GM12878 (cell line): Measurements from ENCODE around the gene L1TD1. TPM values are rescaled to one million over a fixed set of nuclear protein-coding genes. Genes with fewer than 3 reads are reported as not detected.

Experiments
- ATAC-seq: fragments of 200-7000 bp; cut with Tn5 transposase; 3 replicates; pipeline ENCODE4 v1.9.1; 2020; ENCODE audit warnings: mild to moderate bottlenecking, moderate library complexity
- BruUV-seq: library from RNA; stranded (reverse); fragments of 400-500 nt; replicated peaks from 2 replicates; lab custom pipeline; 2021; lab: Mats Ljungman, UMichigan
- CTCF ChIA-PET: fragments of 300-600 bp; sonication (Branson Sonifier 250); formaldehyde crosslinking; extraction: SDS; loops from one replicate; lab custom pipeline; 2021; ENCODE audit warnings: inconsistent platforms; lab: Yijun Ruan, JAX
- POLR2A ChIA-PET: fragments of 350-600 bp; formaldehyde crosslinking; extraction: SDS; loops from one replicate; lab custom pipeline; 2021; ENCODE audit warnings: inconsistent platforms; lab: Charles Lee
- RAD21 ChIA-PET: fragments of 300-600 bp; sonication (Branson Sonifier 250); formaldehyde crosslinking; loops from one replicate; lab custom pipeline; 2023; ENCODE audit warnings: antibody characterized with exemption; ENCODE audit not compliant: unreplicated experiment; lab: Charles Lee
- SMC1A ChIA-PET: fragments of 300-600 bp; sonication (Branson Sonifier 250); formaldehyde crosslinking; loops from one replicate; lab custom pipeline; 2023; ENCODE audit not compliant: unreplicated experiment, uncharacterized antibody; lab: Charles Lee
- DNase-seq: peaks from one replicate; pipeline ENCODE4 v3.0.0-alpha.2; 2011; ENCODE audit warnings: low read depth, low spot score
- FAIRE-seq: peaks from 3 replicates; lab custom pipeline; 2011; peaks lifted over from hg19 to GRCh38; lab: Jason Lieb, UNC
- H2AFZ ChIP-seq: 2 replicates; pipeline ENCODE4 v1.6.0; 2011; ENCODE audit warnings: low read depth, low read length, control low read depth; ENCODE audit not compliant: control insufficient read depth
- H3K27ac ChIP-seq: 2 replicates; pipeline ENCODE4 v1.5.1; 2011; ENCODE audit warnings: control low read depth; ENCODE audit not compliant: control insufficient read depth, insufficient read depth
- H3K27me3 ChIP-seq, 2 experiments: replicated peaks in 1 of 2; 2 replicates each; pipeline versions ENCODE4 v1.6.0 to v1.6.1; 2011; ENCODE audit warnings: low read length in 1 of 2; ENCODE audit not compliant: control insufficient read depth in 2 of 2, insufficient read depth in 2 of 2
- H3K36me3 ChIP-seq, 2 experiments: 2 replicates each; pipeline ENCODE4 v1.5.1; 2011; ENCODE audit warnings: low read length in 1 of 2; ENCODE audit not compliant: control insufficient read depth in 2 of 2, insufficient read depth in 2 of 2
- H3K4me1 ChIP-seq: 2 replicates; pipeline ENCODE4 v1.6.1; 2011; ENCODE audit warnings: mild to moderate bottlenecking, low read length, moderate library complexity, mixed read lengths; ENCODE audit not compliant: control insufficient read depth, insufficient read depth
- H3K4me2 ChIP-seq: 2 replicates; pipeline ENCODE4 v1.6.0; 2011; ENCODE audit warnings: control low read depth; ENCODE audit not compliant: control insufficient read depth, insufficient read depth
- H3K4me3 ChIP-seq: fragments of 200-600 bp; sonication (generic); 2 replicates; pipeline ENCODE4 v1.5.1; 2016
- H3K79me2 ChIP-seq: 2 replicates; pipeline ENCODE4 v1.6.0; 2011; ENCODE audit warnings: low read length; ENCODE audit not compliant: control insufficient read depth, insufficient read depth
- H3K9ac ChIP-seq: 2 replicates; pipeline ENCODE4 v1.8.0; 2011; ENCODE audit warnings: low read length, control low read depth, mixed read lengths; ENCODE audit not compliant: control insufficient read depth, insufficient read depth
- H3K9me3 ChIP-seq: replicated peaks from 3 replicates; pipeline ENCODE4 v1.5.1; 2011; ENCODE audit warnings: mild to moderate bottlenecking, low read length; ENCODE audit not compliant: control insufficient read depth, insufficient read depth
- H4K20me1 ChIP-seq: 2 replicates; pipeline ENCODE4 v1.6.0; 2011; ENCODE audit not compliant: control insufficient read depth, insufficient read depth
- CHD4 ChIP-seq: fragments of 200-600 bp; sonication (generic); IDR thresholded peaks from 2 replicates; pipeline ENCODE4 v1.6.1; 2016; ENCODE audit warnings: mild to moderate bottlenecking
- NFIC ChIP-seq: IDR thresholded peaks from 2 replicates; pipeline ENCODE4 v1.6.1; 2012; ENCODE audit warnings: low read depth, mild to moderate bottlenecking, inconsistent platforms, low read length, moderate library complexity
- RELA ChIP-seq: fragments of 450-650 bp; IDR thresholded peaks from 2 replicates; pipeline ENCODE4 v1.8.0; 2014; ENCODE audit warnings: borderline replicate concordance; ENCODE audit not compliant: partially characterized antibody
- SUPT20H ChIP-seq: IDR thresholded peaks from 2 replicates; pipeline ENCODE4 v1.6.1; 2011; ENCODE audit warnings: low read depth, mild to moderate bottlenecking, low read length, moderate library complexity, borderline replicate concordance; ENCODE audit not compliant: control insufficient read depth
- WGBS: methylation state at CpG from one replicate; pipeline ENCODE4 v1.1.6; 2016; ENCODE audit warnings: low lambda C conversion rate; ENCODE audit not compliant: insufficient replicate concordance, insufficient coverage; ENCODE audit errors: missing lambda C conversion rate; 5-methylcytosine and 5-hydroxymethylcytosine counted together
- in situ Hi-C: fragments of 300-500 bp; cut with MboI; formaldehyde crosslinking; loops from 9 replicates; pipeline ENCODE4 v1.14.3; 2018; ENCODE audit warnings: mixed read lengths
- intact Hi-C: fragments of 100-400 bp; cut with micrococcal nuclease; formaldehyde crosslinking; loops from one replicate; pipeline ENCODE4 v1.14.2; 2022; ENCODE audit not compliant: unreplicated experiment
- polyA plus RNA-seq, 11 experiments: library from polyadenylated mRNA; depleted of rRNA in 4 of 11; unstranded in 6 of 11; stranded (reverse) in 5 of 11; fragments of >200 nt; fragmentation: Nextera tagmentation in 4 of 11; fragmentation: Illumina TruSeq in 1 of 11; extraction: Ambion mirVana in 4 of 11; extraction: Trizol in 1 of 11; gene quantifications; 1 replicate in 1 of 11; 2 replicates in 10 of 11; pipeline versions ENCODE4 v1.2.1 to v1.2.3, GENCODE V29; 2011 to 2016; ENCODE audit warnings: inconsistent platforms in 2 of 11, missing spikeins in 2 of 11, low read depth in 1 of 11
- total RNA-seq, 4 experiments: library from RNA; depleted of rRNA in 3 of 4; stranded (reverse); fragments of >200 nt in 3 of 4; fragmentation: Illumina TruSeq in 1 of 4; extraction: Trizol in 1 of 4; gene quantifications; 2 replicates each; pipeline versions ENCODE4 v1.2.1 to v1.2.3, GENCODE V29; 2013 to 2021
- TF ChIP-seq, protein P1 (sequence below): fragments of 450-650 bp; IDR thresholded peaks from 2 replicates; pipeline ENCODE4 v1.6.1; 2016; ENCODE audit warnings: mild to moderate bottlenecking

The L1TD1 gene
- total and polyA plus RNA-seq, 10 of the 15 experiments (the other 5 are each of a cell fraction or from before 2014, with no cell fraction given): 0.07 to 0.31 (median 0.21) TPM; not detected in 7

DNA sequence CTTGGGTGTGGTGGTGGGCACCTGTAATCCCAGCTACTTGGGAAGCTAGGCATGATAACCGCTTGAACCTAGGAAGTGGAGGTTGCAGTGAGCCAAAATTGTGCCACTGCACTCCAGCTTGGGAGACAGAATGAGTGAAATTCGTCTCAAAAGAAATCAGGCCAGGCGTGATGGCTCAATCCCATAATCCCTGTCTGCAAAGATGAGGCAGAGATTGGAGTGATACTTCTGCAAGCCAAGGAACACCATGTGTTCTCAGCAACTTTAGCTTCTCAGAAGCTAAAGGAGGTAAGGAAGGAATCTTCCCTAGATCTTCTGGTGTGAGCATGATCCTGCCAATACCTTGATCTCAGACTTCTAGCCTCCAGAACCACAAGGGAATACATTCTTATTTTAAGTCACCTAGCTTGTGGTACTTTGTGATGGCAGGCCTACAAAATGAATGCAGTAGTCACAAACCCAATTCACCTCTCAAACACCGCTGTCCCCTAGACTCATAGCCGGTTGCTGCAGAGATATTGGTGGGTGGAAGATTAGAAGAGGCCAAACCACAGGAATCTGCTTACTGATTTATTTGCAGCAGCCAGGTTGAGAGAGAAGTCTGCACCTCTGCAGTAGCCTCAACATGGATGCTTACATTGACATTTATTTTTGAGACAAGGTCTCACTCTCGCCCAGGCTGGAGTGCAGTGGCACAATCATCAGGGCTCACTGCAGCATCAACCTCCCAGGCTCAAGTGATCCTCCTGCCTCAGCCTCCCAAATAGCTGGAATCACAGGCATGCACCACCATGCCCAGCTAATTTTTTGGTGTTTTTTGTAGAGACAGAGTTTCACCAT, 18.6 kb downstream of the L1TD1 start:
- CTCF ChIA-PET: no interaction called here
- no peak for TF ChIP-seq NFIC
- TF ChIP-seq RELA: no peak
- TF ChIP-seq, protein P1, sequence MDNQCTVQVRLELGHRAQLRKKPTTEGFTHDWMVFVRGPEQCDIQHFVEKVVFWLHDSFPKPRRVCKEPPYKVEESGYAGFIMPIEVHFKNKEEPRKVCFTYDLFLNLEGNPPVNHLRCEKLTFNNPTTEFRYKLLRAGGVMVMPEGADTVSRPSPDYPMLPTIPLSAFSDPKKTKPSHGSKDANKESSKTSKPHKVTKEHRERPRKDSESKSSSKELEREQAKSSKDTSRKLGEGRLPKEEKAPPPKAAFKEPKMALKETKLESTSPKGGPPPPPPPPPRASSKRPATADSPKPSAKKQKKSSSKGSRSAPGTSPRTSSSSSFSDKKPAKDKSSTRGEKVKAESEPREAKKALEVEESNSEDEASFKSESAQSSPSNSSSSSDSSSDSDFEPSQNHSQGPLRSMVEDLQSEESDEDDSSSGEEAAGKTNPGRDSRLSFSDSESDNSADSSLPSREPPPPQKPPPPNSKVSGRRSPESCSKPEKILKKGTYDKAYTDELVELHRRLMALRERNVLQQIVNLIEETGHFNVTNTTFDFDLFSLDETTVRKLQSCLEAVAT: no peak
- no peak for TF ChIP-seq SUPT20H
- no peak for TF ChIP-seq CHD4
- TF ChIP-seq, all 136 proteins: peak for 0
- no peaks in the 10 kb centered on the region; the same call in 2 of the 3 replicates for H3K9me3 ChIP-seq
- BruUV-seq: no TSS peak
- SMC1A ChIA-PET: no interaction called here
- H3K27ac ChIP-seq: no peak overlapping the region
- no peak for FAIRE-seq
- RAD21 ChIA-PET: no interaction called here
- no peak overlapping the region for H3K4me2 ChIP-seq
- WGBS: 37% methylated on average over 6 of the region's 6 CpGs
- no peak overlapping the region for H3K9ac ChIP-seq
- no peak for DNase-seq
- in situ Hi-C loops (no loop called here), intact Hi-C loops (no loop called here)
- no peak overlapping the region for H2AFZ ChIP-seq
- no peak overlapping the region for H3K4me3 ChIP-seq
- POLR2A ChIA-PET: no interaction called here
- H4K20me1 ChIP-seq: no peaks in the 10 kb centered on the region
- ATAC-seq: no peak
- no peaks in the 10 kb centered on the region for H3K36me3 ChIP-seq
- no peaks in the 10 kb centered on the region for H3K4me1 ChIP-seq
- H3K79me2 ChIP-seq: no peaks in the 10 kb centered on the region
- H3K27me3 ChIP-seq: no peaks in the 10 kb centered on the region
